Pancreas (tissue), 10 donors: Measurements from ENCODE around the gene LSAMP. TPM values are rescaled to one million over a fixed set of nuclear protein-coding genes. Genes with fewer than 3 reads are reported as not detected.

Experiments
- ATAC-seq, 4 donors: fragments of 200-7000 bp; cut with Tn5 transposase; one replicate each; pipeline versions ENCODE4 v1.8.0 to v1.9.1; 2020; ENCODE audit warnings: mild to moderate bottlenecking in 4 of 4, moderate library complexity in 4 of 4
- DNase-seq, 6 donors: peaks; one replicate each; pipeline ENCODE4 v3.0.0-alpha.2; 2020
- FAIRE-seq: peaks from 2 replicates; lab custom pipeline; 2012; peaks lifted over from hg19 to GRCh38; lab: Jason Lieb, UNC
- H3K27ac ChIP-seq, 4 donors: fragments of 200-600 bp; sonication (generic); 1 replicate in 3 of 4; 2 replicates in 1 of 4; pipeline versions ENCODE4 v1.5.0 to v1.8.0; 2020
- H3K27me3 ChIP-seq, 4 donors: fragments of 200-600 bp; one replicate each; pipeline ENCODE4 v1.8.0; 2021
- H3K36me3 ChIP-seq, 3 donors: fragments of 200-600 bp; sonication (generic) in 1 of 3; one replicate each; pipeline versions ENCODE4 v1.5.0 to v1.8.0; 2020 to 2021
- H3K4me1 ChIP-seq, 3 donors: fragments of 200-600 bp; one replicate each; pipeline ENCODE4 v1.8.0; 2021
- H3K4me3 ChIP-seq, 4 donors: fragments of 200-600 bp; sonication (generic) in 2 of 4; one replicate each; pipeline versions ENCODE4 v1.5.0 to v1.8.0; 2020 to 2021
- H3K9me3 ChIP-seq, 4 donors: fragments of 200-600 bp; one replicate each; pipeline ENCODE4 v1.8.0; 2021
- CTCF ChIP-seq, 4 donors: fragments of 200-600 bp; sonication (generic) in 3 of 4; IDR thresholded peaks; one replicate each; pipeline versions ENCODE4 v1.5.0 to v1.8.0; 2021; ENCODE audit warnings: antibody characterized with exemption in 4 of 4
- WGBS, 2 donors: extraction: QIAGEN DNeasy Blood & Tissue Kit; methylation state at CpG; one replicate each; pipeline ENCODE4 v1.1.7; 2013; 5-methylcytosine and 5-hydroxymethylcytosine counted together
- intact Hi-C, 3 donors: fragments of 100-400 bp; cut with DNase I; formaldehyde crosslinking; loops; one replicate each; pipeline versions ENCODE4 v1.11.1 to v1.14.2; 2022
- polyA plus RNA-seq, 2 donors: library from polyadenylated mRNA; stranded (reverse); fragments of 200-250 nt; gene quantifications; one replicate each; pipeline ENCODE4 v1.2.3, GENCODE V29; 2013
- total RNA-seq, 6 donors: library from RNA; stranded (reverse); fragmentation: NEBNext Ultra II Directional in 4 of 6; extraction: Animal tissue kit (Norgen Biotek cat#: 25700) in 4 of 6; gene quantifications; one replicate each; pipeline versions ENCODE4 v1.2.1 to v1.2.4, GENCODE V29; 2021 to 2023
- donor health status: healthy with polysubstance abuse.
- donor health status: DM: no; HTN: no; CAD: no; lungs with moderate emphysema.
- donor health status: DM: no; HTN: no; CAD: no.
- donor health status: control.
- donor health status: control.
- donor health status: Bipolar disorder and iron deficiency.
- donor health status: DM: yes; HTN: yes; CAD: no.
- donor health status: DM: no; HTN: no; CAD: no.
- donor health status: DM: no; HTN: no; CAD: no.
- donor health status: DM: yes; HTN: yes; CAD: no.

The LSAMP gene
- total and polyA plus RNA-seq, 8 donors = 0.51 to 5.5 (median 1.5) TPM

- FAIRE-seq = no peak
- Histone ChIP-seq H3K27ac (no peak overlapping the region), H3K4me1 (no peaks in the 10 kb centered on the region), H3K9me3 (no peaks in the 10 kb centered on the region), H3K4me3 (no peak overlapping the region), H3K36me3 (no peaks in the 10 kb centered on the region), H3K27me3 (no peaks in the 10 kb centered on the region)
- ATAC-seq = no peak
- no peak for DNase-seq
- WGBS, 2 donors = 52 to 61% methylated on average over 4 of the region's 4 CpGs
- intact Hi-C loops = no loop called here
- no peak for TF ChIP-seq CTCF (IDR thresholded peaks at IDR 0.05)
Observed at GRCh38 chr3:115990669-115991068, 454.6 kb downstream of the LSAMP start.

GRCh38 chr3:115989684-115990421, 455.4 kb downstream of the LSAMP start:
- no peaks in the 10 kb centered on the region for H3K27me3 ChIP-seq
- DNase-seq (no peak), FAIRE-seq (no peak), ATAC-seq (no peak)
- no peaks in the 10 kb centered on the region for H3K9me3 ChIP-seq
- H3K4me1 ChIP-seq = no peaks in the 10 kb centered on the region
- intact Hi-C loops = no loop called here
- TF ChIP-seq CTCF (IDR thresholded peaks at IDR 0.05) = no peak
- WGBS, 2 donors = 58 to 72% methylated on average over 5 of the region's 5 CpGs
- no peaks in the 10 kb centered on the region for H3K36me3 ChIP-seq
- H3K4me3 ChIP-seq = no peak overlapping the region
- H3K27ac ChIP-seq = no peak overlapping the region

GRCh38 chr3:115986555-115987207, 458.6 kb downstream of the LSAMP start:
- Histone ChIP-seq H3K4me3 (no peak overlapping the region), H3K9me3 (no peaks in the 10 kb centered on the region), H3K36me3 (no peaks in the 10 kb centered on the region), H3K27ac (no peak overlapping the region), H3K4me1 (no peaks in the 10 kb centered on the region), H3K27me3 (no peaks in the 10 kb centered on the region)
- no peak for TF ChIP-seq CTCF (IDR thresholded peaks at IDR 0.05)
- WGBS, 2 donors = 84 to 93% methylated on average over 2 of the region's 2 CpGs
- intact Hi-C loops = no loop called here
- ATAC-seq (no peak), DNase-seq (no peak), FAIRE-seq (no peak)

- Histone ChIP-seq H3K36me3 (no peaks in the 10 kb centered on the region), H3K4me1 (no peaks in the 10 kb centered on the region), H3K9me3 (no peaks in the 10 kb centered on the region), H3K4me3 (no peak overlapping the region), H3K27me3 (no peaks in the 10 kb centered on the region), H3K27ac (no peak overlapping the region)
- ATAC-seq (no peak), FAIRE-seq (no peak), DNase-seq (no peak)
- TF ChIP-seq CTCF (IDR thresholded peaks at IDR 0.05) = no peak
- 53 to 85% methylated on average over 2 of the region's 2 CpGs for WGBS, 2 donors
- intact Hi-C loops = no loop called here
Observed at GRCh38 chr3:115982629-115983028, 462.7 kb downstream of the LSAMP start.

- ATAC-seq (no peak), FAIRE-seq (no peak), DNase-seq (no peak)
- Histone ChIP-seq H3K4me1 (no peaks in the 10 kb centered on the region), H3K9me3 (no peaks in the 10 kb centered on the region), H3K27me3 (no peaks in the 10 kb centered on the region), H3K4me3 (no peak overlapping the region), H3K27ac (no peak overlapping the region), H3K36me3 (no peaks in the 10 kb centered on the region)
- WGBS, 2 donors = 63 to 67% methylated on average over 3 of the region's 3 CpGs
- intact Hi-C loops = no loop called here
- no peak for TF ChIP-seq CTCF (IDR thresholded peaks at IDR 0.05)
Observed at GRCh38 chr3:115982108-115982507, 463.2 kb downstream of the LSAMP start.
